PC-3 (cell line): ENCODE results near the gene PLIN5. TPM values are rescaled to one million over a fixed set of nuclear protein-coding genes. Genes with fewer than 3 reads are reported as not detected.

Source experiments
- ATAC-seq: fragments of 200-7000 bp; cut with Tn5 transposase; 2 replicates; pipeline ENCODE4 v1.9.1; 2020; ENCODE audit warnings: mild to moderate bottlenecking, moderate library complexity
- BruUV-seq: library from RNA; stranded (reverse); fragments of 400-500 nt; replicated peaks from 2 replicates; lab custom pipeline; 2021; lab: Mats Ljungman, UMichigan
- CTCF ChIA-PET: fragments of 300-600 bp; sonication (Branson Sonifier 250); formaldehyde crosslinking; loops from one replicate; lab custom pipeline; 2022; ENCODE audit warnings: antibody characterized with exemption; lab: Charles Lee
- POLR2A ChIA-PET: fragments of 300-600 bp; sonication (Branson Sonifier 250); formaldehyde crosslinking; loops from one replicate; lab custom pipeline; 2022; ENCODE audit warnings: antibody characterized with exemption; ENCODE audit not compliant: unreplicated experiment; lab: Charles Lee
- DNase-seq: peaks from one replicate; pipeline ENCODE4 v3.0.0-alpha.2; 2015
- H2AFZ ChIP-seq: fragments of 300-600 bp; sonication (generic); 2 replicates; pipeline ENCODE4 v1.6.0; 2016; ENCODE audit warnings: antibody characterized with exemption, low read length
- H3F3A ChIP-seq: fragments of 300-600 bp; sonication (generic); one replicate; pipeline ENCODE4 v1.6.0; 2017; ENCODE audit warnings: antibody characterized with exemption, low read length, control low read depth, mild to moderate bottlenecking; ENCODE audit not compliant: unreplicated experiment
- H3K27ac ChIP-seq: fragments of 300-600 bp; sonication (generic); 2 replicates; pipeline ENCODE4 v1.5.1; 2016; ENCODE audit warnings: mild to moderate bottlenecking, low read length
- H3K27me3 ChIP-seq: fragments of 300-600 bp; sonication (generic); 2 replicates; pipeline ENCODE4 v1.6.1; 2016; ENCODE audit warnings: low read length, mixed read lengths
- H3K36me3 ChIP-seq: fragments of 300-600 bp; sonication (generic); 2 replicates; pipeline ENCODE4 v1.6.1; 2016; ENCODE audit warnings: low read depth, mixed run types, low read length, mixed read lengths
- H3K4me1 ChIP-seq: fragments of 300-600 bp; sonication (generic); 2 replicates; pipeline ENCODE4 v1.5.1; 2016; ENCODE audit warnings: low read length; ENCODE audit not compliant: insufficient read depth
- H3K4me2 ChIP-seq: fragments of 300-600 bp; sonication (generic); 2 replicates; pipeline ENCODE4 v1.6.0; 2016; ENCODE audit warnings: low read length
- H3K4me3 ChIP-seq: fragments of 300-600 bp; sonication (generic); 2 replicates; pipeline ENCODE4 v1.5.1; 2016; ENCODE audit warnings: mild to moderate bottlenecking, low read length, mixed read lengths
- H3K79me2 ChIP-seq: fragments of 300-600 bp; sonication (generic); 2 replicates; pipeline ENCODE4 v1.6.1; 2017; ENCODE audit warnings: low read length, mixed read lengths
- H3K9ac ChIP-seq: fragments of 300-600 bp; sonication (generic); 2 replicates; pipeline ENCODE4 v1.6.0; 2016; ENCODE audit warnings: mild to moderate bottlenecking, low read length
- H3K9me2 ChIP-seq: fragments of 300-600 bp; sonication (generic); replicated peaks from 2 replicates; pipeline ENCODE4 v1.6.1; 2016; ENCODE audit warnings: mixed run types, low read length, mixed read lengths
- H3K9me3 ChIP-seq: fragments of 300-600 bp; sonication (generic); 2 replicates; pipeline ENCODE4 v1.6.1; 2016; ENCODE audit warnings: low read length, mixed read lengths
- H4K20me1 ChIP-seq: fragments of 300-600 bp; sonication (generic); 2 replicates; pipeline ENCODE4 v1.6.1; 2016; ENCODE audit warnings: low read length, mixed read lengths
- EZH2 ChIP-seq: fragments of 300-600 bp; sonication (generic); IDR thresholded peaks from one replicate; pipeline ENCODE4 v1.6.1; 2017; ENCODE audit warnings: antibody characterized with exemption, mild to moderate bottlenecking, low read length; ENCODE audit not compliant: unreplicated experiment
- EZH2phosphoT487 ChIP-seq: fragments of 300-600 bp; sonication (generic); IDR thresholded peaks from 2 replicates; pipeline ENCODE4 v1.6.1; 2018; ENCODE audit warnings: mild to moderate bottlenecking, antibody characterized with exemption, low read length, borderline replicate concordance
- intact Hi-C: fragments of 100-400 bp; cut with micrococcal nuclease; formaldehyde crosslinking; loops from 2 replicates; pipeline ENCODE4 v1.9.0; 2023
- total RNA-seq: library from RNA; depleted of rRNA; stranded (reverse); fragments of >200 nt; gene quantifications from 2 replicates; pipeline ENCODE4 v1.2.3, GENCODE V29; 2014
- TF ChIP-seq, protein P1 (sequence below): fragments of 300-600 bp; sonication (generic); conservative IDR thresholded peaks from 2 replicates; pipeline ENCODE4 v1.5.1; 2017; ENCODE audit warnings: antibody characterized with exemption, low read depth, mild to moderate bottlenecking, low read length

Gene PLIN5
- total RNA-seq, 1 experiment from 2014 or later, result 1.2 TPM

- Histone ChIP-seq H3K4me2 (no peak overlapping the region), H4K20me1 (no peaks in the 10 kb centered on the region), H3K79me2 (no peaks in the 10 kb centered on the region), H3K36me3 (no peaks in the 10 kb centered on the region), H3K27ac (no peak overlapping the region), H3K9ac (no peak overlapping the region), H3K9me3 (no peaks in the 10 kb centered on the region), H2AFZ (no peak overlapping the region), H3K9me2 (no peaks in the 10 kb centered on the region), H3F3A (no peaks in the 10 kb centered on the region), H3K4me1 (peaks cover 25% of the 10 kb centered on the region), H3K4me3 (no peak overlapping the region), H3K27me3 (no peaks in the 10 kb centered on the region)
- intact Hi-C loops, result no loop called here
- POLR2A ChIA-PET, result no interaction called here
- DNase-seq, result no peak
- CTCF ChIA-PET, result no interaction called here
- no peak for ATAC-seq
- no peak for TF ChIP-seq EZH2
- TF ChIP-seq, protein P1, sequence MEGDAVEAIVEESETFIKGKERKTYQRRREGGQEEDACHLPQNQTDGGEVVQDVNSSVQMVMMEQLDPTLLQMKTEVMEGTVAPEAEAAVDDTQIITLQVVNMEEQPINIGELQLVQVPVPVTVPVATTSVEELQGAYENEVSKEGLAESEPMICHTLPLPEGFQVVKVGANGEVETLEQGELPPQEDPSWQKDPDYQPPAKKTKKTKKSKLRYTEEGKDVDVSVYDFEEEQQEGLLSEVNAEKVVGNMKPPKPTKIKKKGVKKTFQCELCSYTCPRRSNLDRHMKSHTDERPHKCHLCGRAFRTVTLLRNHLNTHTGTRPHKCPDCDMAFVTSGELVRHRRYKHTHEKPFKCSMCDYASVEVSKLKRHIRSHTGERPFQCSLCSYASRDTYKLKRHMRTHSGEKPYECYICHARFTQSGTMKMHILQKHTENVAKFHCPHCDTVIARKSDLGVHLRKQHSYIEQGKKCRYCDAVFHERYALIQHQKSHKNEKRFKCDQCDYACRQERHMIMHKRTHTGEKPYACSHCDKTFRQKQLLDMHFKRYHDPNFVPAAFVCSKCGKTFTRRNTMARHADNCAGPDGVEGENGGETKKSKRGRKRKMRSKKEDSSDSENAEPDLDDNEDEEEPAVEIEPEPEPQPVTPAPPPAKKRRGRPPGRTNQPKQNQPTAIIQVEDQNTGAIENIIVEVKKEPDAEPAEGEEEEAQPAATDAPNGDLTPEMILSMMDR, result no peak
- no peak for TF ChIP-seq EZH2phosphoT487
- BruUV-seq, result no TSS peak
Observed at GRCh38 chr19:4521888-4522242, 13.2 kb downstream of the PLIN5 start.

- Histone ChIP-seq H3K4me1 (peaks cover 25% of the 10 kb centered on the region), H3K9me3 (no peaks in the 10 kb centered on the region), H3F3A (no peaks in the 10 kb centered on the region), H3K27ac (no peak overlapping the region), H3K9me2 (no peaks in the 10 kb centered on the region), H3K27me3 (no peaks in the 10 kb centered on the region), H3K9ac (no peak overlapping the region), H3K79me2 (no peaks in the 10 kb centered on the region), H3K36me3 (no peaks in the 10 kb centered on the region), H3K4me3 (no peak overlapping the region), H2AFZ (no peak overlapping the region), H3K4me2 (0 out of 2 replicates have a peak overlapping the region, but pooled peaks have one; percentile 9), H4K20me1 (no peaks in the 10 kb centered on the region)
- ChIA-PET CTCF (interaction anchor here (0.6 kb wide), 1 partner anchor 20 kb away, joined by 3 read pairs; no protein-coding TSS in a partner anchor), POLR2A (no interaction called here)
- DNase-seq (peak; percentile 22), ATAC-seq (no peak)
- TF ChIP-seq, protein P1, result no peak
- TF ChIP-seq EZH2 (no peak), EZH2phosphoT487 (no peak)
- intact Hi-C loops, result no loop called here
- BruUV-seq, result no TSS peak
Observed at GRCh38 chr19:4521170-4521887, 13.7 kb downstream of the PLIN5 start.

- no peak overlapping the region for H3K9ac ChIP-seq
- no TSS peak for BruUV-seq
- no peaks in the 10 kb centered on the region for H3K9me2 ChIP-seq
- ChIA-PET CTCF (no interaction called here), POLR2A (no interaction called here)
- TF ChIP-seq, protein P1, result no peak
- no peak for TF ChIP-seq EZH2
- TF ChIP-seq EZH2phosphoT487, result no peak
- no peaks in the 10 kb centered on the region for H3K79me2 ChIP-seq
- no peaks in the 10 kb centered on the region for H3K36me3 ChIP-seq
- H3K9me3 ChIP-seq, result no peaks in the 10 kb centered on the region
- peaks cover 25% of the 10 kb centered on the region for H3K4me1 ChIP-seq
- no peaks in the 10 kb centered on the region for H3K27me3 ChIP-seq
- no peaks in the 10 kb centered on the region for H3F3A ChIP-seq
- H3K4me2 ChIP-seq, result no peak overlapping the region
- H4K20me1 ChIP-seq, result no peaks in the 10 kb centered on the region
- intact Hi-C loops, result loop anchor here (5.0 kb wide), 1 partner anchor 47 kb away; the partner anchor contains the start of gene HDGFL2
- H2AFZ ChIP-seq, result no peak overlapping the region
- no peak for DNase-seq
- no peak overlapping the region for H3K27ac ChIP-seq
- ATAC-seq, result no peak
- no peak overlapping the region for H3K4me3 ChIP-seq
Observed at GRCh38 chr19:4519521-4520277, 15.3 kb downstream of the PLIN5 start.
